Left lung (tissue), 10 donors: ENCODE results near the gene NUP160. TPM values are rescaled to one million over a fixed set of nuclear protein-coding genes. Genes with fewer than 3 reads are reported as not detected.
"Not testable (repeated sequence)": the region's sequence is repeated elsewhere in the genome, so short reads cannot be mapped to it uniquely, and the experiment has no call there.

Experiments used
- ATAC-seq: fragments of 200-7000 bp; cut with Tn5 transposase; one replicate; pipeline ENCODE4 v1.9.1; 2020; ENCODE audit warnings: moderate library complexity
- DNase-seq, 4 donors: peaks; one replicate each; pipeline ENCODE4 v3.0.0-alpha.2; 2013 to 2020
- H3K27ac ChIP-seq, 2 donors: fragments of 200-600 bp; sonication (generic) in 1 of 2; one replicate each; pipeline versions ENCODE4 v1.5.0 to v1.8.0; 2020 to 2021
- H3K27me3 ChIP-seq, 2 donors: fragments of 200-600 bp; sonication (generic) in 1 of 2; one replicate each; pipeline versions ENCODE4 v1.5.0 to v1.8.0; 2020 to 2021
- H3K36me3 ChIP-seq, 2 donors: fragments of 200-600 bp; sonication (generic) in 1 of 2; one replicate each; pipeline versions ENCODE4 v1.5.0 to v1.8.0; 2020 to 2021
- H3K4me1 ChIP-seq, 2 donors: fragments of 200-600 bp; one replicate each; pipeline ENCODE4 v1.8.0; 2021
- H3K4me3 ChIP-seq, 2 donors: fragments of 200-600 bp; sonication (generic) in 1 of 2; one replicate each; pipeline versions ENCODE4 v1.5.0 to v1.8.0; 2020 to 2021; ENCODE audit warnings: mild to moderate bottlenecking in 1 of 2
- H3K9me3 ChIP-seq, 2 donors: fragments of 200-600 bp; sonication (generic) in 1 of 2; one replicate each; pipeline versions ENCODE4 v1.5.0 to v1.8.0; 2020 to 2021
- intact Hi-C, 2 donors: fragments of 100-400 bp; cut with DNase I; formaldehyde crosslinking; loops; one replicate each; pipeline versions ENCODE4 v1.11.2 to v1.14.2; 2022
- polyA plus RNA-seq, 6 donors: library from polyadenylated mRNA; unstranded; fragments of 120-200 nt; gene quantifications; one replicate each; pipeline ENCODE4 v1.2.1, GENCODE V29; 2013; ENCODE audit not compliant: insufficient read length in 6 of 6
- total RNA-seq, 2 donors: library from RNA; stranded (reverse); fragmentation: NEBNext Ultra II Directional; extraction: Animal tissue kit (Norgen Biotek cat#: 25700); gene quantifications; one replicate each; pipeline ENCODE4 v1.2.1, GENCODE V29; 2021
- TF ChIP-seq, protein P1 (sequence below), 2 donors: fragments of 200-600 bp; sonication (generic) in 1 of 2; IDR thresholded peaks; one replicate each; pipeline versions ENCODE4 v1.5.0 to v1.8.0; 2021; ENCODE audit warnings: antibody characterized with exemption in 2 of 2
- donor health status: DM: no; HTN: yes; CAD: no.
- donor health status: DM: no; HTN: no; CAD: no.

The NUP160 gene
- total and polyA plus RNA-seq, 8 donors = 31.9 to 84.7 (median 75.6) TPM

DNA sequence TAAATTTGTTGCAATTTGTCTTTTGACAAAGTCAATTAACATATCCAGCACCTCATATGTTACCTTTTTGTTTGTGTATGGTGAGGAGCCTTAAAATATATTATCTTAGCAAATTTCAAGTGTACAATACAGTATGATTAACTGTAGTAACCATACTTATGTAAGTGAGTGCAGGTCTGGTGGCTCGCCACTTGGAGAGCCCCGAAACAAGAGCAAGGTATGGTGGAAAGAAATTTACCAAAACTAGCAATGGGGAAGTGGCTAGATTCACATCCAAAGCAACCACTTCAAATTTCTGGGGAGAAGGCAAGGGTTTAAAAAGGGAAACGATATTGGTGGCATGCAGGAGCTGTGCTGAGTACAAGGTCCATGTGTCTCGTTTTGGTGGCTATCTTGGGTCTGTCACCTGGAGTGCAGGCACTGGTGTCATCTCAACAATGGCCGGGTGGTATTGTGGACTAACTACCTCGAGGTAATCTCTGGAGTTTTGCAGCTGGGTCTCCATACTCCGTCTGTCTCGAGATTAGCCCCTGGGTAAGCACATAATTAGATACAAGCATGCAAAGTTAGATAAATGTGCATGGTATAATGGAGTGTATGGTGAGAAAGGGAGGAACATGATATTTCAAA lies 72.8 kb downstream of the NUP160 start:
- intact Hi-C loops = no loop called here
- H3K27ac ChIP-seq = no peak overlapping the region
- TF ChIP-seq, protein P1, sequence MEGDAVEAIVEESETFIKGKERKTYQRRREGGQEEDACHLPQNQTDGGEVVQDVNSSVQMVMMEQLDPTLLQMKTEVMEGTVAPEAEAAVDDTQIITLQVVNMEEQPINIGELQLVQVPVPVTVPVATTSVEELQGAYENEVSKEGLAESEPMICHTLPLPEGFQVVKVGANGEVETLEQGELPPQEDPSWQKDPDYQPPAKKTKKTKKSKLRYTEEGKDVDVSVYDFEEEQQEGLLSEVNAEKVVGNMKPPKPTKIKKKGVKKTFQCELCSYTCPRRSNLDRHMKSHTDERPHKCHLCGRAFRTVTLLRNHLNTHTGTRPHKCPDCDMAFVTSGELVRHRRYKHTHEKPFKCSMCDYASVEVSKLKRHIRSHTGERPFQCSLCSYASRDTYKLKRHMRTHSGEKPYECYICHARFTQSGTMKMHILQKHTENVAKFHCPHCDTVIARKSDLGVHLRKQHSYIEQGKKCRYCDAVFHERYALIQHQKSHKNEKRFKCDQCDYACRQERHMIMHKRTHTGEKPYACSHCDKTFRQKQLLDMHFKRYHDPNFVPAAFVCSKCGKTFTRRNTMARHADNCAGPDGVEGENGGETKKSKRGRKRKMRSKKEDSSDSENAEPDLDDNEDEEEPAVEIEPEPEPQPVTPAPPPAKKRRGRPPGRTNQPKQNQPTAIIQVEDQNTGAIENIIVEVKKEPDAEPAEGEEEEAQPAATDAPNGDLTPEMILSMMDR (IDR thresholded peaks at IDR 0.05) = no peak
- no peaks in the 10 kb centered on the region for H3K4me1 ChIP-seq
- ATAC-seq = no peak
- H3K4me3 ChIP-seq = no peak overlapping the region
- no peaks in the 10 kb centered on the region for H3K9me3 ChIP-seq
- no peaks in the 10 kb centered on the region for H3K27me3 ChIP-seq
- no peak for DNase-seq
- peaks cover 0 to 61% of the 10 kb centered on the region in 2 donors for H3K36me3 ChIP-seq

DNA sequence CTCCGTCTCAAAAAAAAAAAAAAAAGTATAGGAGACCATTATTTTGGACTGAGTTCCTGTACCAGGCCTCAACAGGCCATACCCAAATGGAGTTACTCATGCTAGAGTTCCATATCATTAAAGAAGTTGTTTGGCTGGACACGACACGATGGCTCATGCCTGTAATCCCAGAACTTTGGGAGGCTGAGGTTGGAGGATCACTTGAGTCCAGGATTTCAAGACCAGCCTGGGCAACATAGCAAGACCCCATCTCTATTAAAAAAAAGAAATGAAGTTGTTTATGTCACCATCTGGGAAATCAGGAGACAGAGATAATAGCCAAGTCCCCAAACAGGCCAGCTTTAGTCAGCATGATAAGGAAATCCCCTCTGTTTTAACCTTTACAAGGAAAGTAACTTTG lies 74.3 kb downstream of the NUP160 start:
- DNase-seq (no peak), ATAC-seq (no peak)
- intact Hi-C loops = no loop called here
- no peaks in the 10 kb centered on the region for H3K27me3 ChIP-seq
- H3K36me3 ChIP-seq = peaks cover 0 to 46% of the 10 kb centered on the region in 2 donors
- no peak overlapping the region for H3K4me3 ChIP-seq
- H3K9me3 ChIP-seq = no peaks in the 10 kb centered on the region
- TF ChIP-seq, protein P1 (IDR thresholded peaks at IDR 0.05) = no peak
- no peaks in the 10 kb centered on the region for H3K4me1 ChIP-seq
- no peak overlapping the region for H3K27ac ChIP-seq

GRCh38 chr11:47769556-47769955 lies 78.6 kb downstream of the NUP160 start:
- H3K9me3 ChIP-seq, H3K4me3 ChIP-seq, intact Hi-C loops, H3K27me3 ChIP-seq, DNase-seq, H3K27ac ChIP-seq, ATAC-seq: not testable (repeated sequence)
- Histone ChIP-seq H3K36me3 (peaks cover 0 to 13% of the 10 kb centered on the region in 2 donors), H3K4me1 (peaks cover 0 to 27% of the 10 kb centered on the region in 2 donors)

DNA sequence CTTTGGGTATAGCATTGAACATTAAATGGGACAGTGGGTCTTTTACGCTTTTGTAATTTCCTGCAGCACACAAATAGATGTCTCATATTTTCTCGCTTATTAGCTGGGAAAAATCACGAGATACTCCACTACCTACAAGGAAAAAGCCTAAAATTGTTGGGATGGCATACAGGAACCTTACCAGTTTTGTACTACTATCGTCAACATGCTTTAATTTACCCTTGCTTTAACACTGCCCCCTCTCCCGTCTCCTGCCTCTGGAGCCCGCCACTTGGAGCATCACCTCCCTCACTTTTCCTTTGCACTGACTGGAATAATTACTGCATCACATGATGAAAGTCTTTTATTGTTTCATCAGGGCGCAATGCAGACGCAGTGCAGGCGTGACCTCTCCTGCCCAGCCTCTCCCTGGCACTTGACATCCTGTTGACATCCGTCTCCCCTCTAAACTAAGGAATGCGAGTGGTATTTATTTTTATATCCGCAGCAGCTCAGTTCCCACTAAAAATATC lies 80.0 kb downstream of the NUP160 start:
- H3K27ac ChIP-seq = peak overlapping the region; percentile 97 to 100
- TF ChIP-seq, protein P1 (IDR thresholded peaks at IDR 0.05) = no peak
- peak overlapping the region; percentile 40 to 94 for H3K4me3 ChIP-seq
- peak in 3 of 4 donors; percentile 60 to 86 (median 84) for DNase-seq
- H3K9me3 ChIP-seq = no peaks in the 10 kb centered on the region
- H3K27me3 ChIP-seq = no peaks in the 10 kb centered on the region
- peaks cover 0 to 17% of the 10 kb centered on the region in 2 donors for H3K36me3 ChIP-seq
- H3K4me1 ChIP-seq = peaks cover 0 to 28% of the 10 kb centered on the region in 2 donors
- intact Hi-C loops = no loop called here
- peak; percentile 61 for ATAC-seq

DNA sequence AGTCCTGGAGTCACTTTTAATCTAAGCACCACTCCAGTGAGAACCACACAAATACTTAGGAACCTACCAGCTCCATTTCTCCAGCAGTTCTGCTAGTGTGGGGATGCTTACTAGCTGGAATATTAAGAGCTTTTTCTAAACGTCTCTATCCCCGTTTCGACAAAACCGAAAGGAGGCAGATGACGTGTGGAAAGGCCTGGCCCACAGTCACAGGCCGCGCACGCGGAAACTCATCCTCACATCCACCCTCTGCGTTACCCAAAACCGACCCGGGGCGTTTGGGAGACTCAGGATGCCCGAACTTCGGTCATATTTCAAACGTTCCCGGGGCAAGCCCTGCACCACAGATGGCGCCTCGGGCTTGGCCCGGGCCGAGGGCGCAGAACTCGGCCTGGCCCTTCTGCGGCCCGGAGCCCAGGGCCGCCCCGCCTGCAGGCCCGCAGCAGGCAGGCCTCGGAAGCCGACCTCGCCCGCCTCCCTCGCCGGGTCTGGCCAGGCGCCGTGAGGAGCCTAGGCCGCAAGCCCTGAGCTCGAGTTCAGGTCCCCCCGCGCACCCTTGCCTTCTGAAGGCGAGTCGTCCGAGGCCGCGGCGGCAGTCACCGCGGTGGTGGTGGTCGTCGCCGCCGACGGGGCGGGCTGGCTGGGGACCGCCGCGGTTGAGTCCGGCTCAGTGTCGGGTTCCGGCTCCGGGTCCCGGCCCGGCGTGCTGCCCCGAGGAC lies 81.5 kb downstream of the NUP160 start:
- Histone ChIP-seq H3K4me3 (peak overlapping the region; percentile 79 to 94), H3K9me3 (no peaks in the 10 kb centered on the region), H3K27ac (peak overlapping the region; percentile 97 to 100), H3K27me3 (no peaks in the 10 kb centered on the region), H3K36me3 (peaks cover 0 to 32% of the 10 kb centered on the region in 2 donors), H3K4me1 (peaks cover 0 to 28% of the 10 kb centered on the region in 2 donors)
- ATAC-seq (peak; percentile 50), DNase-seq (peak; percentile 73 to 91 (median 78))
- TF ChIP-seq, protein P1 (IDR thresholded peaks at IDR 0.05) = no peak
- intact Hi-C loops = no loop called here
